ENCODE results near the gene TNS2.

The TNS2 gene

GRCh38 chr12:53079226-53080117 lies 29.6 kb downstream of the TNS2 start, which contains the start of gene SPRYD3:
Gene SPRYD3, minus strand, starts transcription at chr12:53079390. Its CDS starts 57 bp downstream, at chr12:53079333.
- DNase-seq (ENCODE audit: low read depth): peak; percentile 81
- peak within 1 kb of the TSS; percentile 64 for H3K4me3 ChIP-seq (ENCODE audit: low read depth, low read length)
- TF ChIP-seq CTCF (IDR thresholded peaks at IDR 0.05; ENCODE audit: control insufficient read depth, extremely low read depth, insufficient read depth): no peak

GRCh38 chr12:53082637-53083175 lies 32.8 kb downstream of the TNS2 start:
- DNase-seq (ENCODE audit: low read depth): no peak
- H3K4me3 ChIP-seq (ENCODE audit: low read depth, low read length): no peak overlapping the region
- TF ChIP-seq CTCF (IDR thresholded peaks at IDR 0.05; ENCODE audit: control insufficient read depth, extremely low read depth, insufficient read depth): no peak

GRCh38 chr12:53086361-53086760 lies 36.5 kb downstream of the TNS2 start:
- no peak overlapping the region for H3K4me3 ChIP-seq (ENCODE audit: low read depth, low read length)
- DNase-seq (ENCODE audit: low read depth): no peak
- no peak for TF ChIP-seq CTCF (IDR thresholded peaks at IDR 0.05; ENCODE audit: control insufficient read depth, extremely low read depth, insufficient read depth)

GRCh38 chr12:53090105-53090504 lies 40.2 kb downstream of the TNS2 start:
- no peak overlapping the region for H3K4me3 ChIP-seq (ENCODE audit: low read depth, low read length)
- no peak for DNase-seq (ENCODE audit: low read depth)
- TF ChIP-seq CTCF (IDR thresholded peaks at IDR 0.05; ENCODE audit: control insufficient read depth, extremely low read depth, insufficient read depth): no peak

- no peak for TF ChIP-seq CTCF (IDR thresholded peaks at IDR 0.05; ENCODE audit: control insufficient read depth, extremely low read depth, insufficient read depth)
- DNase-seq (ENCODE audit: low read depth): no peak
- H3K4me3 ChIP-seq (ENCODE audit: low read depth, low read length): no peak overlapping the region
Measured at GRCh38 chr12:53090554-53090953, 40.7 kb downstream of the TNS2 start.

- no peak for TF ChIP-seq CTCF (IDR thresholded peaks at IDR 0.05; ENCODE audit: control insufficient read depth, extremely low read depth, insufficient read depth)
- no peak overlapping the region for H3K4me3 ChIP-seq (ENCODE audit: low read depth, low read length)
- DNase-seq (ENCODE audit: low read depth): no peak
Measured at GRCh38 chr12:53091756-53092155, 41.9 kb downstream of the TNS2 start.
